ENCODE results near the gene HEATR5A.

DNA sequence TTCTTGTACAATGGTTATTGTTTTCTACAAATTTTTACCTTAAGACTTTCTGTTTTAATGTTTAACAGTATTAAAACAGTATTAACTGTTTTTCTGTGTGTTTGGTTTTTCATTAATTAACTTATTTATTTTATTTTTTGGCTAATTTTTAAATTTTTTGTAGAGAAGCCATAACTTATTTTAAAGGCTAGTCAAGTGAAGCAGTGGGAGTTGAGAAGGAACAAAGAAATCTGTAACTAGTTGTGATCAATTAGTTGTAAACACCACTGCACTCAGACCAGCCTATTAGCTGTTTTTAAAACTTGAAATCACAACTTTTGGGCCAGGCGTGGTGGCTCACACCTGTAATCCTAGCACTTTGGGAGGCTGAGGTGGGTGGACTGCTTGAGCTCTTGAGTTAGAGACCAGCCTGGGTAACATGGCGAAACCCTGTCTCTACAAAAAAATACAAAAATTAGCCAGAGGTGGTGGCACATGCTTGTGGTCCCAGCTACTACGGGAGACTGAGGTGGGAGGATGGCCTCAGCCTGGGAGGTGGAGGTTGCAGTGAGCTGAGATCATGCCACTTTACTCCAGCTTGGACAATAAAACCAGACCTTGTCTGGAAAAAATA lies 161.8 kb downstream of the HEATR5A start:
- TF ChIP-seq, protein P1, sequence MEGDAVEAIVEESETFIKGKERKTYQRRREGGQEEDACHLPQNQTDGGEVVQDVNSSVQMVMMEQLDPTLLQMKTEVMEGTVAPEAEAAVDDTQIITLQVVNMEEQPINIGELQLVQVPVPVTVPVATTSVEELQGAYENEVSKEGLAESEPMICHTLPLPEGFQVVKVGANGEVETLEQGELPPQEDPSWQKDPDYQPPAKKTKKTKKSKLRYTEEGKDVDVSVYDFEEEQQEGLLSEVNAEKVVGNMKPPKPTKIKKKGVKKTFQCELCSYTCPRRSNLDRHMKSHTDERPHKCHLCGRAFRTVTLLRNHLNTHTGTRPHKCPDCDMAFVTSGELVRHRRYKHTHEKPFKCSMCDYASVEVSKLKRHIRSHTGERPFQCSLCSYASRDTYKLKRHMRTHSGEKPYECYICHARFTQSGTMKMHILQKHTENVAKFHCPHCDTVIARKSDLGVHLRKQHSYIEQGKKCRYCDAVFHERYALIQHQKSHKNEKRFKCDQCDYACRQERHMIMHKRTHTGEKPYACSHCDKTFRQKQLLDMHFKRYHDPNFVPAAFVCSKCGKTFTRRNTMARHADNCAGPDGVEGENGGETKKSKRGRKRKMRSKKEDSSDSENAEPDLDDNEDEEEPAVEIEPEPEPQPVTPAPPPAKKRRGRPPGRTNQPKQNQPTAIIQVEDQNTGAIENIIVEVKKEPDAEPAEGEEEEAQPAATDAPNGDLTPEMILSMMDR (conservative IDR thresholded peaks at IDR 0.05; ENCODE audit: low read depth, low read length), result no peak
- TF ChIP-seq EZH2 (IDR thresholded peaks at IDR 0.05; ENCODE audit: borderline replicate concordance, low read depth, low read length, poor library complexity, severe bottlenecking), result no peak
